GM23248 (cell line): ENCODE measurements around the gene MTG2.

Experiments
- EZH2 ChIP-seq: fragments of 200-600 bp; sonication (generic); IDR thresholded peaks from 2 replicates; pipeline ENCODE4 v1.6.1; 2018; ENCODE audit warnings: antibody characterized with exemption, mild to moderate bottlenecking; ENCODE audit not compliant: insufficient read depth, poor library complexity, severe bottlenecking
- EZH2phosphoT487 ChIP-seq: fragments of 200-600 bp; sonication (generic); IDR thresholded peaks from 2 replicates; pipeline ENCODE4 v1.6.1; 2018; ENCODE audit warnings: antibody characterized with exemption, moderate library complexity, mild to moderate bottlenecking, low read depth; ENCODE audit not compliant: insufficient read depth

DNA sequence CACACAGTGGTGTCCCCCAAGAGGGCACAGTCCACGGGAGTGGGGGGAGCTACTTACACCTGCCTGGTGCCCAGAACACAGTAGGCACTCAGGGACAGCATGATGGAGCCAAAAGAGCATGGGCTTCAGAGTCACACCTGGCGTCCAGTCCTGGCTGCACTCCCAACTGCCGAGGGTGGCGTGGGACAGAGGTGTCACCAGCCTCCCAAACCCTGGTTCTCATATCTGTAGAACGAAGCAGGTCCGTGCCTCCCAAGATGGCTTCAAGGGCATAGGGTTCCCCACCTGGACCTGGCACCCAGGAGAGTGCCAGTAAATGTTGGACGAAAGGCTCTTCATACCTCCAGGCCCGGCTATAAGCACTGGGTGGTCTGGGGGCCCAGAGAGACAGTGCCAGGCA lies 28.4 kb downstream of the MTG2 start:
- TF ChIP-seq EZH2 (no peak), EZH2phosphoT487 (no peak)
